Putamen (tissue), 1 donor: ENCODE measurements around the gene ASZ1.

Experiments
- DNase-seq: peaks from one replicate; pipeline ENCODE4 v3.0.0-alpha.2; 2016; ENCODE audit warnings: low spot score

ASZ1 gene

GRCh38 chr7:117402109-117402508, 25.2 kb downstream of the ASZ1 start:
- no peak for DNase-seq

GRCh38 chr7:117401293-117402002, 25.8 kb downstream of the ASZ1 start:
- DNase-seq: no peak

- no peak for DNase-seq
These were observed 27.4 kb downstream of the ASZ1 start for GRCh38 chr7:117399820-117400422.

- no peak for DNase-seq
These were observed 31.6 kb downstream of the ASZ1 start for GRCh38 chr7:117395743-117396142.

GRCh38 chr7:117393781-117394180, 33.5 kb downstream of the ASZ1 start:
- DNase-seq: no peak

GRCh38 chr7:117389871-117390270, 37.4 kb downstream of the ASZ1 start:
- DNase-seq: no peak

GRCh38 chr7:117386110-117386706, 41.1 kb downstream of the ASZ1 start:
- no peak for DNase-seq

GRCh38 chr7:117385363-117386109, 41.8 kb downstream of the ASZ1 start:
- DNase-seq: peak; percentile 12

GRCh38 chr7:117384688-117385362, 42.5 kb downstream of the ASZ1 start:
- DNase-seq: no peak

- DNase-seq: no peak
These were observed 43.7 kb downstream of the ASZ1 start for GRCh38 chr7:117383483-117384189.

GRCh38 chr7:117383046-117383445, 44.2 kb downstream of the ASZ1 start:
- DNase-seq: no peak

- peak; percentile 34 for DNase-seq
These were observed 45.9 kb downstream of the ASZ1 start for GRCh38 chr7:117381362-117381761.

GRCh38 chr7:117375380-117375779, 51.9 kb downstream of the ASZ1 start:
- DNase-seq: no peak

- DNase-seq: no peak
These were observed 55.2 kb downstream of the ASZ1 start for GRCh38 chr7:117372073-117372472.

GRCh38 chr7:117364339-117365080, 62.8 kb downstream of the ASZ1 start:
- DNase-seq: no peak

- no peak for DNase-seq
These were observed 64.9 kb downstream of the ASZ1 start for GRCh38 chr7:117362294-117362888.

GRCh38 chr7:117350027-117350426, 77.3 kb downstream of the ASZ1 start:
- peak; percentile 82 for DNase-seq

- peak; percentile 9 for DNase-seq
These were observed 77.7 kb downstream of the ASZ1 start for GRCh38 chr7:117349570-117349969.

- DNase-seq: no peak
These were observed 79.2 kb downstream of the ASZ1 start for GRCh38 chr7:117347962-117348672.

GRCh38 chr7:117347480-117347879, 79.8 kb downstream of the ASZ1 start:
- no peak for DNase-seq
